ENCODE results near the gene ELL.

Gene ELL

DNA sequence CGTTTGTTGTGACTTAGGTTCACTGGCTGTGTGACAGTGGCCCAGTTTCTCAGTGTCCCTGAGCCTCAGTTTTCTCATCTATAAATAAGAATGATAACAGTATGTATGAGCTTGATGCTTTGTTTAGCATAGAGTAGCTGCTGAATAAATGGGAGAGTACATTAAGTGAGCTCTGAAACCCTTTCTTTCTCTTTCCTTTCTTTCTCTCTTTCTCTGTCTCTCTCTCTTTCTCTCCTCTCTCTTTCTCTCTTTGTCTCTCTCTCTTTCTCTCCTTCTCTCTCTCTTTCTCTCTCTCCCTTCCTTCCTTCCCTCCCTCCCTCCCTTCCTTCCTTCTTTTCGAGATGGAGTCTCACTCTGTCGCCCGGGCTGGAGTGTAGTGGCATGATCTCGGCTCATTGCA is 37.8 kb upstream of the ELL start:
- H3K9ac ChIP-seq (ENCODE audit: low read depth, low read length, poor library complexity), result no peak overlapping the region
- WGBS, 2 donors (ENCODE audit: extremely low coverage in 2 of 2, insufficient read length in 2 of 2, insufficient replicate concordance in 1 of 2), result no CpG with 5 or more reads among the region's 5 CpGs

DNA sequence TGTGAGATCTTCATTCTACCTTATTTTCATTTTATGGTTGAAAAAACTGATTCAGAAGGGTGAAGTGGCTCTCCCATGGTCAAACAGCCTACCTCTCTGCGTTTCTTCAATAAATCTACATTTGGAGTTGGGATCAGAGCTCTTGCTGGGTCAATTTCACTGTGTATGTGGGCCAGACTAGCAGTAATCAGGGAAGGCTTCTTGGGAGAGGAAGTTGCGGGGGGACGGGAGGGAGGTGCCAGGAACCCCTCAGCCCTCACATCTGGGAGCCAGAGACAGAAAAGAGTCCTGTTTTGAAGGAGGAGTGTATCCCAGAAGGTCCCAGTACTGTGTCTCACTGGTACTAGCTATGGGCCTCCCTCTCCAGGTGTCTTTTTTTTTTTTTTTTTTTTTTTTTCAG is 36.7 kb upstream of the ELL start:
- no peak overlapping the region for H3K18ac ChIP-seq (ENCODE audit: low read length)
- H3K4ac ChIP-seq (ENCODE audit: low read length), result no peak overlapping the region
- H3K4me2 ChIP-seq (ENCODE audit: insufficient read depth, low read length, poor library complexity, severe bottlenecking), result peak overlapping the region; percentile 89
- no peak overlapping the region for H4K8ac ChIP-seq (ENCODE audit: low read depth, low read length)
- no peak overlapping the region for H2BK15ac ChIP-seq (ENCODE audit: low read length)
- peaks cover 5% of the 10 kb centered on the region for H3K79me1 ChIP-seq (ENCODE audit: low read depth, low read length)
- no peak overlapping the region for H2BK120ac ChIP-seq (ENCODE audit: low read depth, low read length)
- H3K27ac ChIP-seq (replicated peaks; ENCODE audit: low read length), result no peak overlapping the region
- no peaks in the 10 kb centered on the region for H3K4me1 ChIP-seq (ENCODE audit: control insufficient read depth in 2 of 2, insufficient read depth in 1 of 2, low read depth in 1 of 2, low read length in 2 of 2)
- H2BK5ac ChIP-seq (ENCODE audit: low read length), result no peak overlapping the region
- H3K4me3 ChIP-seq (ENCODE audit: low read length in 2 of 2), result peak overlapping the region in 1 of 2 donors; percentile 70
- no peak overlapping the region for H2BK12ac ChIP-seq (ENCODE audit: low read length)
- no peak overlapping the region for H4K91ac ChIP-seq (ENCODE audit: low read depth, low read length, poor library complexity)
- H2AFZ ChIP-seq (ENCODE audit: low read length), result no peak overlapping the region
- H2AK5ac ChIP-seq (ENCODE audit: low read depth, low read length), result no peak overlapping the region
- no peaks in the 10 kb centered on the region for H3K9me3 ChIP-seq (replicated peaks in 1 of 2; ENCODE audit: control insufficient read depth in 2 of 2, insufficient read depth in 1 of 2, low read depth in 1 of 2, low read length in 2 of 2)
- peaks cover 3 to 28% of the 10 kb centered on the region in 2 donors for H3K36me3 ChIP-seq (replicated peaks in 1 of 2; ENCODE audit: control insufficient read depth in 2 of 2, insufficient read depth in 2 of 2, low read length in 2 of 2)
- H3K9ac ChIP-seq (ENCODE audit: low read depth, low read length, poor library complexity), result no peak overlapping the region
- H3K23ac ChIP-seq (ENCODE audit: low read depth, low read length, poor library complexity), result no peak overlapping the region
- WGBS, 2 donors (ENCODE audit: extremely low coverage in 2 of 2, insufficient read length in 2 of 2, insufficient replicate concordance in 1 of 2), result no CpG with 5 or more reads among the region's 3 CpGs
- no peak for DNase-seq (ENCODE audit: low spot score)
- no peaks in the 10 kb centered on the region for H3K27me3 ChIP-seq (ENCODE audit: control insufficient read depth in 3 of 3, insufficient read depth in 3 of 3, low read depth in 1 of 3, low read length in 3 of 3)
- no peak overlapping the region for H3K14ac ChIP-seq (ENCODE audit: low read length)

More for the DNA sequence above, 37.8 kb upstream of the ELL start:
- Histone ChIP-seq H3K79me1 (ENCODE audit: low read depth, low read length) (peaks cover 5% of the 10 kb centered on the region), H2AFZ (ENCODE audit: low read length) (no peak overlapping the region), H3K4me1 (ENCODE audit: control insufficient read depth in 2 of 2, insufficient read depth in 1 of 2, low read depth in 1 of 2, low read length in 2 of 2) (no peaks in the 10 kb centered on the region), H2BK120ac (ENCODE audit: low read depth, low read length) (no peak overlapping the region), H3K36me3 (replicated peaks in 1 of 2; ENCODE audit: control insufficient read depth in 2 of 2, insufficient read depth in 2 of 2, low read length in 2 of 2) (peaks cover 7 to 38% of the 10 kb centered on the region in 2 donors), H3K4me3 (ENCODE audit: low read length in 2 of 2) (no peak overlapping the region), H3K4me2 (ENCODE audit: insufficient read depth, low read length, poor library complexity, severe bottlenecking) (no peak overlapping the region), H2BK12ac (ENCODE audit: low read length) (no peak overlapping the region), H4K91ac (ENCODE audit: low read depth, low read length, poor library complexity) (no peak overlapping the region), H2BK15ac (ENCODE audit: low read length) (no peak overlapping the region), H3K23ac (ENCODE audit: low read depth, low read length, poor library complexity) (no peak overlapping the region), H2BK5ac (ENCODE audit: low read length) (no peak overlapping the region), H3K9me3 (replicated peaks in 1 of 2; ENCODE audit: control insufficient read depth in 2 of 2, insufficient read depth in 1 of 2, low read depth in 1 of 2, low read length in 2 of 2) (peaks cover 0 to 2% of the 10 kb centered on the region in 2 donors), H3K4ac (ENCODE audit: low read length) (no peak overlapping the region), H4K8ac (ENCODE audit: low read depth, low read length) (no peak overlapping the region), H3K18ac (ENCODE audit: low read length) (no peak overlapping the region), H3K27ac (replicated peaks; ENCODE audit: low read length) (no peak overlapping the region), H2AK5ac (ENCODE audit: low read depth, low read length) (no peak overlapping the region), H3K27me3 (ENCODE audit: control insufficient read depth in 3 of 3, insufficient read depth in 3 of 3, low read depth in 1 of 3, low read length in 3 of 3) (no peaks in the 10 kb centered on the region), H3K14ac (ENCODE audit: low read length) (no peak overlapping the region)
- no peak for DNase-seq (ENCODE audit: low spot score)

DNA sequence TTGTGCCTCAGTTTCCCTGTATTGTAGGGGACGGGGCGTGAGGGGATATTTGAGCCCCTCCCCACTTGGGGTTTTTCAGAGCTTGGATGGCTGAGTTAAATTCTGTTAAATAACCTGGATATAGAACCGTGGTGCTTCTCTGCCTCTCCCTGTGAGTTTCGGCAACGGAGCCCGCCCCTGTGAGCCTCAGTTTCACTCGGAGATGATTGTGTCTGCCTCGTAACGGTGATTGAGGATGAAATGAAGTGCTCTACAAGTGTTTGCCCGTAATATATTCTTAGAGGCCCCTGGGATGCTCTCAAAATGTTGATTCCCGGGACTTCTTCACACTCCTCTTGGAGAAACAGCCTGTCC is 36.3 kb upstream of the ELL start:
- Histone ChIP-seq H2BK120ac (ENCODE audit: low read depth, low read length) (no peak overlapping the region), H2BK15ac (ENCODE audit: low read length) (no peak overlapping the region), H3K36me3 (replicated peaks in 1 of 2; ENCODE audit: control insufficient read depth in 2 of 2, insufficient read depth in 2 of 2, low read length in 2 of 2) (peaks cover 3 to 25% of the 10 kb centered on the region in 2 donors), H3K27ac (replicated peaks; ENCODE audit: low read length) (no peak overlapping the region), H2AFZ (ENCODE audit: low read length) (peak overlapping the region; percentile 88), H4K91ac (ENCODE audit: low read depth, low read length, poor library complexity) (no peak overlapping the region), H3K9ac (ENCODE audit: low read depth, low read length, poor library complexity) (peak overlapping the region; percentile 95), H2AK5ac (ENCODE audit: low read depth, low read length) (peak overlapping the region; percentile 66), H3K18ac (ENCODE audit: low read length) (peak overlapping the region; percentile 89), H3K14ac (ENCODE audit: low read length) (peak overlapping the region; percentile 39), H3K4ac (ENCODE audit: low read length) (peak overlapping the region; percentile 58), H2BK12ac (ENCODE audit: low read length) (no peak overlapping the region), H3K4me2 (ENCODE audit: insufficient read depth, low read length, poor library complexity, severe bottlenecking) (peak overlapping the region; percentile 89), H3K27me3 (ENCODE audit: control insufficient read depth in 3 of 3, insufficient read depth in 3 of 3, low read depth in 1 of 3, low read length in 3 of 3) (no peaks in the 10 kb centered on the region), H3K4me3 (ENCODE audit: low read length in 2 of 2) (peak overlapping the region; percentile 70 to 83), H4K8ac (ENCODE audit: low read depth, low read length) (no peak overlapping the region), H3K79me1 (ENCODE audit: low read depth, low read length) (peaks cover 5% of the 10 kb centered on the region), H2BK5ac (ENCODE audit: low read length) (no peak overlapping the region), H3K9me3 (replicated peaks in 1 of 2; ENCODE audit: control insufficient read depth in 2 of 2, insufficient read depth in 1 of 2, low read depth in 1 of 2, low read length in 2 of 2) (no peaks in the 10 kb centered on the region), H3K23ac (ENCODE audit: low read depth, low read length, poor library complexity) (peak overlapping the region; percentile 10), H3K4me1 (ENCODE audit: control insufficient read depth in 2 of 2, insufficient read depth in 1 of 2, low read depth in 1 of 2, low read length in 2 of 2) (no peaks in the 10 kb centered on the region)
- DNase-seq (ENCODE audit: low spot score), result no peak
- WGBS, 2 donors (ENCODE audit: extremely low coverage in 2 of 2, insufficient read length in 2 of 2, insufficient replicate concordance in 1 of 2), result no CpG with 5 or more reads among the region's 11 CpGs

DNA sequence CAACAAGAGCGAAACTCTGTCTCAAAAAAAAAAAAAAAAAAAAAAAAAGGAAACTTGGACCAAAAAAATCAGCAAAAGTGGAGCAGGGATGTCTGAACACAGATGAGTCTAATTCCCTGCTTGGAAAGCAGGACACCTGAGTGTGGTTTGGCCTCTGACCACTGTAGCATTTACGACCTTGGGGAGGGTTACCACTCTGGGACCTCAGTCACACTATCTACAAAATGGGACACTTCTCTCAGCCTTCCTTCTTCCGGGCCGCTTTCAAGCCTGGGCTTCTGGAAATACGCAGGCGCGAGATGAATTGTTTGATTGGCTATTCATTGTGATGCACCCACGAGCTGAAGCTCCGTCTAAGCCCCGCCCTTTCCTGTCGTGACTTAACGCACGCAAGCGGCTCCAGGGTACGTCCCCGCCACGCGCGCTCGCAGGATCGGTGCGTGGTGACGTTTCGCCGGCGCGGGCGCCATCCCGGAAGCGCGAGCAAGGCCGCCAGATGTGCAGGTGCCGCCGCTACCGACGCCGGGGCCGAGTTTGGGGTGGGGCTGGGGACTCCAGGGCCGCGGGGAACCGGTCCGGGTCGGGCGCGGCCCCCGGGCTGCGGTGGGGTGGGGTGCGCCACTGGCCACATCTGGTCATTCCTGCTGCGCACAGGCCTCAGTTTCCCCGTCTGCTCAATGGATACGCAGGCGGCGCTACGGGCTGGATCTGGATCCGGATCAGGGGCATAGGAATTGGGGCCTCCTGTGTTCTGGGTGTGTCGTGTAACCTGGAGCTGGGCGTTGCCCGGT is 35.7 kb upstream of the ELL start, which contains the start of gene KXD1:
KXD1 (plus strand) TSS at position 460 of the 791 bp plus-strand sequence. CDS start 4,187 bp downstream, outside the sequence.
- no peaks in the 10 kb centered on the region for H3K9me3 ChIP-seq (replicated peaks in 1 of 2; ENCODE audit: control insufficient read depth in 2 of 2, insufficient read depth in 1 of 2, low read depth in 1 of 2, low read length in 2 of 2)
- H3K14ac ChIP-seq (ENCODE audit: low read length), result peak within 1 kb of the TSS; percentile 39
- H2BK120ac ChIP-seq (ENCODE audit: low read depth, low read length), result no peak within 1 kb of the TSS
- H3K4ac ChIP-seq (ENCODE audit: low read length), result peak within 1 kb of the TSS; percentile 58
- peaks cover under 1 to 20% of the 10 kb centered on the region in 2 donors for H3K36me3 ChIP-seq (replicated peaks in 1 of 2; ENCODE audit: control insufficient read depth in 2 of 2, insufficient read depth in 2 of 2, low read length in 2 of 2)
- H3K9ac ChIP-seq (ENCODE audit: low read depth, low read length, poor library complexity), result peak within 1 kb of the TSS; percentile 95
- H3K4me1 ChIP-seq (ENCODE audit: control insufficient read depth in 2 of 2, insufficient read depth in 1 of 2, low read depth in 1 of 2, low read length in 2 of 2), result no peaks in the 10 kb centered on the region
- no peaks in the 10 kb centered on the region for H3K27me3 ChIP-seq (ENCODE audit: control insufficient read depth in 3 of 3, insufficient read depth in 3 of 3, low read depth in 1 of 3, low read length in 3 of 3)
- H2BK15ac ChIP-seq (ENCODE audit: low read length), result no peak within 1 kb of the TSS
- H2AFZ ChIP-seq (ENCODE audit: low read length), result peak within 1 kb of the TSS; percentile 88
- H4K91ac ChIP-seq (ENCODE audit: low read depth, low read length, poor library complexity), result no peak within 1 kb of the TSS
- H3K27ac ChIP-seq (replicated peaks; ENCODE audit: low read length), result no peak within 1 kb of the TSS
- peak within 1 kb of the TSS; percentile 89 for H3K4me2 ChIP-seq (ENCODE audit: insufficient read depth, low read length, poor library complexity, severe bottlenecking)
- WGBS, 2 donors (ENCODE audit: extremely low coverage in 2 of 2, insufficient read length in 2 of 2, insufficient replicate concordance in 1 of 2), result no CpG with 5 or more reads among the region's 58 CpGs
- H3K18ac ChIP-seq (ENCODE audit: low read length), result peak within 1 kb of the TSS; percentile 89
- H4K8ac ChIP-seq (ENCODE audit: low read depth, low read length), result no peak within 1 kb of the TSS
- H2AK5ac ChIP-seq (ENCODE audit: low read depth, low read length), result peak within 1 kb of the TSS; percentile 66
- no peak within 1 kb of the TSS for H2BK5ac ChIP-seq (ENCODE audit: low read length)
- H3K23ac ChIP-seq (ENCODE audit: low read depth, low read length, poor library complexity), result peak within 1 kb of the TSS; percentile 92
- H3K4me3 ChIP-seq (ENCODE audit: low read length in 2 of 2), result peak within 1 kb of the TSS; percentile 70 to 83
- peaks cover 5% of the 10 kb centered on the region for H3K79me1 ChIP-seq (ENCODE audit: low read depth, low read length)
- DNase-seq (ENCODE audit: low spot score), result peak; percentile 83
- no peak within 1 kb of the TSS for H2BK12ac ChIP-seq (ENCODE audit: low read length)
